Putamen (tissue), 1 donor: Measurements from ENCODE around the gene PLXNB2.

ENCODE experiments used
- DNase-seq: peaks from one replicate; pipeline ENCODE4 v3.0.0-alpha.2; 2016; ENCODE audit warnings: low spot score

PLXNB2 gene

DNA sequence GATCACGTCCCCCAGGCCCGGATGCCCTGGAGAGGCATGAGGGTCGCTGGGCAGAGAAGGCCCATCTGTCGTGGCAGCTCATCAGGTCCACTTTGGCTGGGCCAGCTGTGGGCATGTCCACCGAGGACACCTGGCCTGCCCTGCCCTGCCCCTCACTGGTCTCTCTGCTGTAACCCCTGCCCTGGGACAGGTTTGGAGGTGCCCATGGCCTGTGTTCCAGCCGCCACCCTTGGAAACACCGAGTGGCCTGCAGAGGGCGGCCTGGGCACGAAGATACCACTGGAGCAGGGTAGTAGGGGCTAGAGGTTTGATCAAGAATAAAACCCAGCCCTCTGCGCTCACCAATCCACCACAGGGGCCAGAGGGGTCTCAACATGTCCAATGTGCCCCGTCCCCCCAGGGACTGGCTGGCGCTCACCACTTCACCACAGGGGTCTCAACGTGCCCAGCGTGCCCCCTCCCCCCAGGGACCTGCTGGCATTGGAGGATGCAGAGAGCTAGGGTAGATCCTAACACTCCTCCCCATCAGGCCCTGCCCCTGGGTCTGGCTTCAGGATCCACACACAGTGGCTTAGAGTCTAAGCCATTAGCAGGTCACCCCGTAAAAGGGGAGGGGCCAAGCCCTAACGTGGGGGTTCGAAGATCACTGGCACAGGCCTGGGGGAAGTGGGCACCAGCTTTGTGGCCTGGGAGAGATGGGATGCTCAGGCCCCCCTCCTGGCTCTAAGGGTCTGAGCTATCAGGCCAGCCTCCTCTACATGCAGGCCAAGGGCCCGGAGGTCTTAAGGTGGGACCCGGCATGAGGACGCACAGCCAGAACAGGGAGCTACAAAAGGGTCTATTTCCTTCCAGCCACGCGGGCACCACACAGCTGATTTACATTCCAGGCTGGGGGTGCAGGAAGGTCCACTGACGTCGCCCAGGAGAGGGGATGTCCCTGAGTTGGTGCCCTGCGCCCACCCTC lies 55.1 kb downstream of the PLXNB2 start:
- no peak for DNase-seq

DNA sequence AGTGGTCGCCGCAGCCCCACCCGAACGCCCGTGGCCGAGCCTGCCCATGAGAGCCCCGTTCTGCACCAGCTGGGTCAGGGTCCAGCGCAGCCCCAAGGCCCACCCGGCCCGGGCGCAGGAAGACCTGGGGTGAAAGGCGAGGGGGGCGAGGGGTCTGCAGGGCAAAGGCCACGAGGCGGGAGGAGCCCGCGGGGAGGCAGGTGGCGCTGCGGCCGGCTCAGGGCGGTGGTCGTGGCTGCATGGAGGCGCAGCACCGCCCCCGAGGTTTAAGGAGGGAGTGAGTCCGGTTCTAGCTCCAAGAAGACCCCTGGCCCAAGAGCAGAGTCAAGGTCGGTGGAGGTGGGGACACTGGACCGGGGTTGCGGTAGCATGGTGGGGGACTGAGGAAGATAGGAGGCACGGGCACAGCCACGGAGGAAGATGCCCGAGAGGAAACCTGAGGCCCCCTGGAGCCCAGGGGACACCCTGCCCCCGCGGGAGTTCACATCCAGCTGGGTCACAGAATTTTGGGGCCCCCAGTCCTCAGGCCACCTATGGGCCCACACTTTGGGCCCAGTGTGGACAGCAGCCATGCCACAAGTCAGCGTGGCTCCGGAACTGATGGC lies 55.9 kb downstream of the PLXNB2 start:
- DNase-seq, result no peak

DNA sequence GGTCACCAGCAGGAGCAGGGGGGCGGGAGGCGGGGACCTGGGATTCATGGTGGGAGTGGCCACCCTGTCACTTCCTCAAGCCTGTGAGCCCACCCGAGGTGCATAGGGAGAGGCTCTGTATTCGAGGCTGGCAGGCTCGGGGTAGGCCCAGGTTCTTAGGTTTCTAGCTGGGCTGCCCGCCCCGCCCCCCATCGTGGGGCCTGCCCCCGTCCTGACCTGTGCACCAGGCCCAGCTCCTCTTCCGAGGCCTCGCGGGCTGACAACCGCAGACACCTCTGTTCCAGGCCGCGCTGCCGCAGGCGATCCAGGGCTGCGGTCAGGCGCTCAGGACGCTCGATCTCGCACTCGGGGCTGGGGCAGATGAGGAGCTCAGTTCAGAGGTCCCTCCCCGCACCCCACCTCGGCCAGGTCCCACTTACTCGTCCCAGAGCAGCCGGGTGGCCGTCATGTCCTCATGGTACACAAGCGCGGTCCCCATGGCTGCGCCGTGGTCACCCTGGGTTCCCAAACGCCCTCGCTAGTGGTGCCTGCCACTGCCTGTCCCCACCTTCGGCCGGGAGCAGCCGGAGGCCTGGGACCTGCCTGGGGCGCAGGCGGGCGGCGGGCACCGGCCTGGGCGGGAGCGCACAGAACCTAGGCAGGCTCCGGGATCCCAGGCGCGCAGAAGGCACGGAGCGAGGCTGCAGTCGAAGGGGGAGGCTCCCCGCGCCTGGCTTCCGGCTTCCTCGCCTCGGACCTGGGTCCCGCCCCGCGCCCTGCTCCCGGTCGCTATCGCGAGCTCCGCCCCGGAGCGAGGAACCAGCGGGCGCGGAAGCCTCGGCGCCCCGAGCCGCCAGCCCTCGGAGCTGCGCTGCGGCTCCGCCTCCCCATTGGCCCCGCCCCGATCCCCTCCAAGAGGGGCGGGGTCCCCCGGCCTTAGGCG lies 56.6 kb downstream of the PLXNB2 start, which contains the start of gene HDAC10:
TSS of gene HDAC10 (minus strand) at position 711 of the 922 bp plus-strand sequence. CDS start at position 478, 233 bp downstream.
- DNase-seq, result no peak

DNA sequence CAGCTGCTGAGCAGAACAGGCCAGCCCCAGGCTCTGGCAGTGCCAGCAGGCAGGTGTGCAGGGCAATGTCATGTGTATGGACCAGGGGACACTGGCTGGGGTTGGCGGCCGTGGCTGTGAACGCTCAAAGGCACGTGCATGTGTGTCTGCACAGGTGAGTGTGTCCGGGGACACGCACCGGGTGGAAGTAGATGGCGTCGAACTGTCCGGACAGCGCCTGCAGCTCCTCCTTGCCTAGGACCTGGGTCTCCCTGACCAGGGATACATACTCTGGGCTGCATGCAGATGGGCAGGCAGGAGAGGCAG lies 57.2 kb downstream of the PLXNB2 start:
- DNase-seq, result no peak

DNA sequence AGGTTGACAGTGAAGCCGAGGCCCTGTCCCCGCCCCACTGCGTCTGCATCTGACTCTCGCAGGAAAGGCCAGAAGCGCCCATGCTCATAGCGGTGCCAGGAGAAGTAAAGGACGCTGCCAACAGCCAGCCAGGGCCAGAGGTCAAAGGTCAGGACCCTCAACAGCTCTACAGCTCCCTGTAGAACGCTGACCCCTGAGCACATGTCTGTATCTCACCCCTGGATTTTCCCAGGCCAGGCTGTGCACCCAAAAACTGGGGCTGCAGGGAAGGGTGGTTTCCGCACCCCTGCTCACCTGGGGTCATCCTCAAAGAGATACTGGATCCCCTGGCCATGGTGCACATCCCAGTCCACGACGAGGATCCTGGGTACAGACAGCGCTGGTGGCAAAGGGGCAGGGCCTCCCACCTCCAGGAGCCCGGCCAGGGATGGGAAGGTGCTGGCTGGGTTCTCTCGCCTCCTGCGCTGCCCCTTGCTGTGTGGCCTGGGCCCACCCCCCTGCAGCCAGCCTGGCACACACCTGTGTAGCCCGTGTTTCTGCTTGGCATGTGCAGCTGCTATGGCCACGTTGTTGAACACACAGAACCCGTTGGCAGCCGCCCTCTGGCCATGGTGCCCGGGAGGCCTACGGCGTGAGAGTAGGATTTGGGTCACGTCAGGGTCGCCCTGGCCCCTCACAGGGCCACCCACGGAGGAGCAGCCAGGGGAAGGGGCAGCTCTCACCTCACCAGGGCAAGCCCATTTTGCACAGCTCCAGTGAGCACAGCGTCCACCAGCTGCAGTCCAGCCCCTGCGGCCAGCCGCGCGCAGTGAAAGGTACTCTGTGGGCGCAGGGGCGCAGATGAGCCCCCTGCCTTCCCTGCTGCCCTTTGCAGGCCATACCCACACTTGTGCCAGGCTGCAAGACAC lies 57.9 kb downstream of the PLXNB2 start:
- DNase-seq, result no peak

DNA sequence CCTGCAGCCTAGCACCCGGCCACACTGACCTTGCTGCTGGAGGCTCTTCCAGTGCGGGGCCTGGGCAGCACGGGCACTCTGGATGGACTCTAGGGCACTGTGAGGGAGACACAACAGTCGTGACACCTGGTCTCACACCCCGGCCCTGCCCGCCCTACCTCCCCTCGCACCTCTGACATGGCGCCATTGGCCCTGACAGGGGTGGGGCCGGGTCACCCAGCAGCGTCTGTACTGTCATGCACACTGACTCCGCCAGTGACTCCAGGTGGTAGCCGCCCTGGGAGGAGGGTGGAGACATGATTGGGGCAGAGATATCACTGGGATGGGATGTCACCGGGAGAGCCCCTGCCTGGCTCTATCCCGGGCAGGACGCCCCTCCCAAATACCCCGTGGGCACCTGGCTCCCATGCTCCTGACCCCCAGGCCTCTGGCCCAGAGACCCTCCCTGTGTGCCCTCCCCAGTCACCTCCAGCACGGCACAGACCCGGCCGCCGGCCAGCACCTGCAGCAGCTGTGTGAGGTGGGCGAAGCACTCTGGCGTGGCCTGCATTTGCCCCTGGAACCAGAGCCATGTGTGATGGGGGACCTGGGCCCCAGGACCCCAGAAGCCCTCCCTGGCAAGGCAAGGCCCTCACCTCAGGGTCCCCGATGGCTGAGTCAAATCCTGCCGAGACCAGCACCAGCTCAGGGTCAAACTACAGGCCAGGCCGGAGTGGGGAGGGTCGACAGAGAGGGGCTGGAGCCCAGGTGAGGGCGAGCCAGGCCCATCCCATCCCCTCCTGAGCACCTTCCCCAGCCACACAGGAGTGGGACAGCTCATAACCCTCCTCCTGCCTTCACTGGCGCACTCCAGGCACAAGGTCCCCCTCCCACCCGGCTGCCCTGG lies 59.0 kb downstream of the PLXNB2 start:
- DNase-seq, result no peak

DNA sequence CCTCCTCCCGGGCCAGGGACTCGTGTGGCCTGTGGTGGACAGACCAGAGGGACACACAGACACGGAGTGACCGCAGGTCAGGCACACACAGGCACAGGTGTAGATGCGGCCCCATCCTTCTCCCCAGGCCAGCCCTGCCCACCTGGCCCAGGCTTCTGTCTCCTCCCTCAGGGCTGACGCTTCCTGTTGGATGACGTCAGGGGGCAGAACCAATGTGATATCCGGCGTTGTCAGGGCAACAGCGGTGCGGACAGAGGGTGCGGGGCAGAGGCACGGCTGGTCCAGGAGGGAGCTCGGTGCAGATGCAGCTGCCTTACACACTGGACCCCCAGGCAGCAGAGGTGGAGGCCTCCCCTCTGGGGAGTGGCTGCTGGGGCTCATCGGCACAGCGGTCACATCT lies 59.7 kb downstream of the PLXNB2 start:
- DNase-seq, result no peak

DNA sequence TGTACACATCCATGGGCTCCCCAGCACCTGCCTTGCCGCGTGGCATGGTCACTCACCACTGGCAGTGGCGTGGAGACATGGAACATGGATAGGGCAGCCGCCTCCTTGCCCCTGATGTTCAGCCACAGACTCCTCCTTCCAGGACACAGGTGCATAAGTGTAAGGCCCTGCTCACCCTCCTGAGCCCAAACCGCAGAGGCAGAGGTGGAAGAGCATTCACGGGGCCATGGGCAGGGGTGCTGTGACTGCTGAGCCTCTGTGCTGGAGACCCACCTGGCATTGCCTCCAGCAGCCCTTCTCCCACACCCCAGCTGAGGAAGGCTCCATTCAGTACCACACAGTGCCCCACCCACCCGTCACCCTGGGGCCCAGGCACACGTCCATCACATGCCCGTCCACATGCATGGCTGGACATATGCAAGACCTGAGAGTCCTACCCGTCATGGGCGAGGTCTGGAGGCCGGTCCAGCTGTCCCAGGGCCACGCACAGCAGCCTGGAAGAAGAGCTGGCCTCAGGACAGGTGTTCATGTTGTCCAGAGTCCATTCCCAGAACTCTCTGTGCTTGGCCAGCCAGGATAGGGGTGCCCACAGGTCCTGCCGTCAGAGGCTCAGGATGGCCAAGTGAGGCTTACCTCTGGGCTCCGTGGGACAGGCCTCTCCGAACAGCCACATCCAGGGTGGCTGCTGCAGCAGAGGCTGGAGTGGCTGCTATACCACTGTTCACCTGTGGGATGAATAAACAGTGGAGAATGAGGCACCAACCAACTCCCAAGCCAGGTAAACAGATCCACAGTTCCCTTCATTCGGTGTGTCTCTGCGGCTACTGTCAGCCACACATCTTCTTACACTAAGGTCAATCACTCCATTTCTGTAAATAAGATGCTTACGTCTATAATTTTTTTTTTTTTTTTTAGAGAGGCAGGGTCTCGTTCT lies 60.9 kb downstream of the PLXNB2 start:
- DNase-seq, result no peak

DNA sequence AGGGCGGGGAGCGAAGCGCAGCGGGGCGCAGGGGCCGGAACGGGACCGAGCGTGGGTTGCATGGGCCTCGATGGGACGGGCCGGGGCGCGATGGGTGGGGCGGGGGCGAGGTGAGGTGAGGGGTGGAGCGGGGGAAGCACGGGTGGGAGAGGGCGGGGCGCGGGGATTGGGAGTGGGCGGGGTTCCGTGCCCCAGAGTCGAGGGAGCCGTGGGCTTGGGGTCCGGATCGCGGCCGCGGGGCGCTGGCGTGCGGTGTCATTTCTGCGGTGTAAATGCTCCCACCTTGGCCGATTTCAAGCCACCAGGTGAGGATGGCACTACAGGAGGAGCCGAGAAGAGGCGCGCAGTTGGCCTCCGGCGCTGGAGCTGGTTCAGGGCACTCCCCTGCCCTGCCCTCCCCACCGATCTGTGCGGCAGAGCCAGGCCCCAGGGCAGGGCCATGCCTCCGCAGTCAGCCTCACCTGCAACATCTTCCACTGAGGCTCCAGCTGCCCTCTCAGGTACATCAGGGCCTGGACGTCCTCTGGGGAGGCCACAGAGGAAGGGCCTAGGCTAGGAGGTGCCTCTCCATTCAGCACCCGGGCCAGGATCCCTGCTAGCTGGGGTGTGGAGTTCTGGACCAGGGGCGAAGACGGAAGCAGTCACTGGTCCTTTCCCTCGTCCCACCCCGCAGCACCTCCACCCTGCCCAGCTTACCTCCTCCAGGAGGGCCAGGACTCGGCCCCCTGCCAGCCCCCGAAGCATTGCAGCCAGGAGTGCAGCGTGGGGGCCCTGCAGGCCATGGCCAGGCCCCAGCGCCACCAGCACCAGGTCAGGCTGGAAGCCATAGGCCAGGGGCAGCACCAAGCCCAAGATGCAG lies 62.0 kb downstream of the PLXNB2 start:
- DNase-seq, result no peak

DNA sequence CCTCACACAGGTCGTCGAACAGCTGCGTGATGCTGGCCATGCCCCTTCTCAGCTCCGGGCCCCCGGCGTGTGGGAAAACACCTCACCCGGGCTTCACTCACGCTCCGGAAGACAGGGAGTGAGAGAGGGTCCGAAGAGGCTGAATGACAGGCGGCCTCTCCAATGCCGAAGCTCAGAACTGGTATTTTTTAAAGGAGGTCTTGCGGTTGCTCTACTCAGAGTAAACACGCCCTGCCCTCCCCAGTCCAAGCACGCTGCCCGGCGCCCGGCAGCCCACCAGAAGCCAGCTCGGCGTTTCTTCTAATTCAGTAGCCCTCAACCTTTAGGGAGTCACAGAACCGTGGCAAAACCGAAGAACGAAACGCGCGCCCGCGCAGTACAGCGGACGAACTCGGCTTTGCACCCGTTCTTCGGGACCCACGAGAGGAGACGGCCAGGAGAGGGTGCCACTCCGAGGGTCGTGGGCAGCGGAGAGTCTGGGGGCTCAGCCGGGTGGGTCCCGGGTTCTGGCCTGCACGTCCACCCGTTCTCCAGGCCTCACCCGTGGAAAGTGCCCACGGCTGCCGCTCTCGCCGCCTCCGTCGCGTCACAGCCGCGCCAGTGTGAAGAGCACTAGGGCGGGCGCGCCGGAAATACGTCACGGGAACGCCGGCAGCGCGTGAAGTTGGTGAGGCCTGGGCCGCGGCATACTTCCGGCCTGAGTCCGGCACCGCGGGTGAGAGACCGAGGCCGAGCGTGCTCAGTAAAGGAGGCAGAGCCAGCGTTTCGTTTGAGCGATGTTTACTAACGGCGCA lies 62.8 kb downstream of the PLXNB2 start, which contains the start of gene TUBGCP6:
TSS of gene TUBGCP6 (minus strand) at position 604 of the 794 bp plus-strand sequence. CDS start at position 40, 564 bp downstream.
- DNase-seq, result peak; percentile 95

DNA sequence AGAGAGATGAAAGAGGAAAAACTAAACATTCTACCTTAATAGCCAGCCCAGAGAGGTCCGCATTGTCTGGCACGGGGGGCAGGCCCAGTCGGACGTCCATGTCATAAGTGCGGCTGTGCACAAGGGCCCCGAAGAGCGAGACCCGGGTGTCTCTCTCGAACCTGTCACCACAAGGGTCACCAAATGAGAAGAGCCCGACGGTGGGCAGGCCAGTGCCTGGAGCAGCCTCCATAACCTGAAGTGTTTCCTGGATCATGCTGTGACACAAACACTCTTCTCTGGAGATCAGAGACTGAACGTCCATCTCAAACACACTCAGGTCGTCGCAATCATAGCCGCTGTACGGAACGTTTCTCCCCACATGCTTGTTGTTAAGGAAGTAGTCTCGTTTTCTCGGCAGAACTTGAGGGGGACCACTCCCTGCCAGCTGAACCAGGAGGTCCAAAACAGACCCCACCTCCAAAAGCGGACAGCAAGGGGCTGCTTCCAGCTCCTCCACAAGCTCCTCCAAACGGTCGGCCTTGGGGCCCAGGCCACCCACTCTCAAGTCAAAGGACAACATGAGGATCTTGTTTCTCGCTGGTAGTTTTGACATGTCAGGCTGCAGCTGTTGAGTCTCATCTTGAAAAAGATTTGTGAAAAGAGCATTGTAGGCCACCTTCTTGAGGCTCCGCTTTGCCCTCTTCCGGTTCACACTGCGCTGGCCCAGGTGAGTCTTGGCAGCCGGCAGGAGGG lies 63.6 kb downstream of the PLXNB2 start:
- DNase-seq, result no peak

DNA sequence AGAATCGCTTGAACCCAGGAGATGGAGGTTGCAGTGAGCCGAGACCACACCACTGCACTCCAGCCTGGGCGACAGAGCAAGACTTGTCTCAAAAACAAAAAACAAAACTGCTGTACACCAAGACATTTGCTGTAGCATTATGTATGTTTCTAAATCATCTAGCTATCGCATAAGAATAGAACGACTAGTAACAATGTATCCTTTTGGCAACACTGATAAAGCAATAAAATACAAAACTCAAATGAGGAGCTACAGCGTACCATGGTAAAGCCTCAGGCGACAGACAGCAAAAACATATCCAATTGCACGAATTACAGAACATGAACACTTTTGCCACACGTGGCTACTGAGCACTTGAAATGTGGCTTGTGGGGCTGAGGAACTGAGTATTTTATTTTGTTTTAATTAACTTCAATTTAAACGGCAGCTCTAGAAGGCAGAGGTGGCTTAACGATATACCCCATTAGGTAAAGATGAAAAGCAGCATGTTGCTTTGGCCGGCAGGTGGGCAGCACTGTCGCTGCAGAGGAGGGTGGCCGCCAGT lies 65.0 kb downstream of the PLXNB2 start:
- no peak for DNase-seq

DNA sequence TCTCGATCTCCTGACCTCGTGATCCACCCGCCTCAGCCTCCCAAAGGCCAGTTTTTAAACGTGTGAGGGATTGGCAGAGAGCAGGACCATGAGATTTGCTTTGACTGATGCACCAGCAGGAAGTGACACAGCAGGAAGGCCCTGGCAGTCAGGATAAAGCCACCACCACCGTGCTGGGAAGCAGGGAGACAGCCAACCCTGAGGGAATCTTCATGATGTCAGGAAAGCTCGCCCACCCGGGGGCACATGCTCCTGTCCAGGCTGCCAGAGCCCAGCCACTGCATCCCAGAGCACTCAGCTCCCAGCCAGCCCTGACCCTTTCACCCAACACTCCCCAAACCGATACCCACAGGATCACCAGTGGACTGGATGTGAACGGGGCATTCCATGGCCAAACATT lies 68.7 kb downstream of the PLXNB2 start:
- DNase-seq, result no peak

DNA sequence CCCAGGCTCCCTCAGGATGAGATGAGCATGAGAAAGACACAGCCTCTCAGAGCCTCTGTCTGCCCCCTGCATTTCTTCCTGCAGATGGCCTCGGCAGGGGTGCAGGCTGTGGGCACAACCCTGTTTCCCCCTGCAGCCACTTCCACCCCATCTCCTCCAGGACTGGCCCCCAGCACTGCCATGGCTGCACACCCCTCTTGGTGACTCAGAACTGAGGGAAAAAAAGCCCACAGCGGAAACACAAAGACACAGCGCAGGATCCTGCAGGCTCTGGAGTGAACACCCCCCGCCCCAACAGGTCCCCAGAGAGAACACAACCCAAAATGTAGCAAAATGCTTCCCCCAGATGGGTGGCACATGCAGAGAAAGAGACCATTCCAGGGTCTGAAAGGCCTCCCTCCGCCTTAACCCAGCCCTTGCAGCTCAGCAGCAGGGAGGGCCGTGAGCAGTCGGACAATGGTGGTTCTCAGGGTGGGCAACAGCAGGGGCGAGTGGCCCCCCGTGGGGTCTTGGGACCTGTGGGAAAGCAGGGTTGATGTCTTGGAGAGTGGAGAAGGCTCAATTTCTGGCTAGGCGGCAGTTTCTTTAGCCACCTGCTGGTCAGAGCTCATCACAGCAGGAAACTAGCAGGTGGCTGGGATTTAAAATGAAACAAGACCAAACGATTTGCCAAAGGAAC lies 70.6 kb downstream of the PLXNB2 start:
- DNase-seq, result no peak

DNA sequence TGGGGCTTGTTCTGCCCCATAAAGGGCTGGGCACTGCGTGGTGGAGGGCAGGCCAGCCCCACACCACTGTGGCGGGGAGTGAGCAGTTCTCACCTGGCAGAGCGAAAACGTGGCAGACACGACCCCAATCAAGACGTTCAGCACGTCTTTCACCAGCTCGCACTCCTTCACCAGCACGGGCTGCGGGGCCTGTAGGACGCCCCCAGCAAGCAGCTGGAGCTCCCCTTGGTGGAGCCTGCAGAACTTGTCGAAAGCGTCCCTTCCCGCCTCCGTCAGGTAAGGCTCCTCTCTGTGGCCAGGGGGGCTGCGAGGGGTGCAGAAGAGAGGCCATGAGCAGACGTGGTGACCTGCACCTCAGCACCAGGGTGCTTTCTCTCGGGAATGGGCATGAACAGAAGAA lies 74.2 kb downstream of the PLXNB2 start:
- DNase-seq, result no peak
